LNCAP (cell line): Measurements from ENCODE around the gene SLC2A9.

ENCODE experiments used
- TF ChIP-seq, protein P1 (sequence below): fragments of 450-650 bp; IDR thresholded peaks from 2 replicates; pipeline ENCODE4 v1.5.1; 2017; ENCODE audit warnings: mild to moderate bottlenecking

The SLC2A9 gene

DNA sequence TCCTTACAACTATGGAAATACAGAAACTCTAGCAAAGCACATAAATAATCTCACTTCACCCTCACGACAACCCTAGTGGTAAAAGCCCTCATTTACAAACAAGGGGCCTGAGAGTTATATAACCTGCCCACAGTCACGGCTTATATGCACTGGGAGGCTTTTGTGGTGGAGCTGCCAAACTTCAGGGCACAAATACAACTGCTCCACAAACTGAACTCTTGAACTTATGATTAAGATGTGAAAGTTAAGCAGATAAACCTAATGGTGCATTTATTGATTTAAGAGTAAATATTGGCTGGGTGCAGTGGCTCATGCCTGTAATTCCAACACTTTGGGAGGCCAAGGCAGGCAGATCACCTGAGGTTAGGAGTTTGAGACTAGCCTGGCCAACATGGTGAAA is 19.0 kb downstream of the SLC2A9 start:
- TF ChIP-seq, protein P1, sequence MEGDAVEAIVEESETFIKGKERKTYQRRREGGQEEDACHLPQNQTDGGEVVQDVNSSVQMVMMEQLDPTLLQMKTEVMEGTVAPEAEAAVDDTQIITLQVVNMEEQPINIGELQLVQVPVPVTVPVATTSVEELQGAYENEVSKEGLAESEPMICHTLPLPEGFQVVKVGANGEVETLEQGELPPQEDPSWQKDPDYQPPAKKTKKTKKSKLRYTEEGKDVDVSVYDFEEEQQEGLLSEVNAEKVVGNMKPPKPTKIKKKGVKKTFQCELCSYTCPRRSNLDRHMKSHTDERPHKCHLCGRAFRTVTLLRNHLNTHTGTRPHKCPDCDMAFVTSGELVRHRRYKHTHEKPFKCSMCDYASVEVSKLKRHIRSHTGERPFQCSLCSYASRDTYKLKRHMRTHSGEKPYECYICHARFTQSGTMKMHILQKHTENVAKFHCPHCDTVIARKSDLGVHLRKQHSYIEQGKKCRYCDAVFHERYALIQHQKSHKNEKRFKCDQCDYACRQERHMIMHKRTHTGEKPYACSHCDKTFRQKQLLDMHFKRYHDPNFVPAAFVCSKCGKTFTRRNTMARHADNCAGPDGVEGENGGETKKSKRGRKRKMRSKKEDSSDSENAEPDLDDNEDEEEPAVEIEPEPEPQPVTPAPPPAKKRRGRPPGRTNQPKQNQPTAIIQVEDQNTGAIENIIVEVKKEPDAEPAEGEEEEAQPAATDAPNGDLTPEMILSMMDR: no peak

DNA sequence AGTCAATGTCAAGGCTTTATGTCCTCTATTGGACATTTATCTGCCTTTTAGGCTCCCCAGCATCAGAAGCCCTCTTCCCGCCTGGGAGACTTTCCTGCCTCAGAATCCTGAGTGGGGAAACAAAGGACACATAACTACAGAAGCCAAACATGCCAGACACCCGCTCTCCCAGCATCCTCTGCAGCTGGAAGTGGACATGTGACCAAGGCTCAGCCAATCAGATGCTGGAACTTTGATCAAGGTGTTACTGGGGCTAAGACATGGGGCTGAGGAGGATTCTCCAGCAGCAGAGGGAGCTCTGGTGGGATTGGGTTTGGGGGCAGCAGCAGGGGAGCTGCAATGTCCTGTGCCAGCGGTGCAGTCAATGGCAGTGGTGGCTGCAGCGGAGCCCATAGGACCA is 19.5 kb downstream of the SLC2A9 start:
- TF ChIP-seq, protein P1: no peak

DNA sequence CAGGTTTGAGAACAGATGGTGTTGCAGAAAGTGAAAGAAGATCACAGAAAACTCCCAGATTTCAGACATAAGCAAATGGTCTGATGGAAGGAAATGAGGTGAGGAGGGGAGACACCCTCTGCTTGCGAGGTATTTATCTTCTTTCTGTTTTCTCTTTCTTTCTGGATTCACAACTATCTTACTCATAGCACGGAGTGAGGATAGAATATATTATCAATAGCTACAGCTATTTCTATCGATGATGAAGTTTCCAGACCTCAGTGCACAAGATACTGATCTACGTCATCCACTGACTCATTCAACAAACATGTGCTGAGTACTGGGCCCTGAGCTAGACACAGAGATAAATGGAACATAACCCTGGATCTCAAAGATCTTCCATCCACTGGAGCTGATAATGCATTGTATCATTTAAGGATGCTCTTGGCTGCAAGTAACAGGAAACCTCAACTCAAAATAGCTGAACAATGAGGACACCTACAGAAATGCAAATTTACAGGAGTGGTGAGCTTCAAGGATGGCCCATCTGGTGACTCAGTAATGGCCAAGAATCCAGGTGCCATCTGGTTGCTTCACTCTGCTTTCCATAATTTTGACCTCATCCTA is 21.2 kb downstream of the SLC2A9 start:
- TF ChIP-seq, protein P1: no peak

DNA sequence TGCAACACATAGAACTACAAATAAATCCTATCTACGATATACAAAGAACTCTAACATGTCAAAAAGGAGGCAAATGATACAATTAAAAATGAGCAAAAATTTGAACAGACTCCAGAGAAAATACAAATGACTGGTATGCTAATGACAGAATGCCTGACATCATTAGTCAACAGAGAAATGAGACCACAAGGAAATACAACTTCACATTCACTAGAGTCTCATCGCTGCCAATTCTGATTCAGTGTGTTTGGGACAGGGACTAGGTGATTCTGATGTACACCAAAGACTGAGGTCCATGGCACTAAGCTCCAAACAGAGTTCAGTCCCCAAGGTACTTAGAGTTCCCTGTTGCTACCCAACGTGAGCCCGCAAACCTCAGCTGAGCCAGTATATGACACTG is 23.4 kb downstream of the SLC2A9 start:
- TF ChIP-seq, protein P1: no peak

DNA sequence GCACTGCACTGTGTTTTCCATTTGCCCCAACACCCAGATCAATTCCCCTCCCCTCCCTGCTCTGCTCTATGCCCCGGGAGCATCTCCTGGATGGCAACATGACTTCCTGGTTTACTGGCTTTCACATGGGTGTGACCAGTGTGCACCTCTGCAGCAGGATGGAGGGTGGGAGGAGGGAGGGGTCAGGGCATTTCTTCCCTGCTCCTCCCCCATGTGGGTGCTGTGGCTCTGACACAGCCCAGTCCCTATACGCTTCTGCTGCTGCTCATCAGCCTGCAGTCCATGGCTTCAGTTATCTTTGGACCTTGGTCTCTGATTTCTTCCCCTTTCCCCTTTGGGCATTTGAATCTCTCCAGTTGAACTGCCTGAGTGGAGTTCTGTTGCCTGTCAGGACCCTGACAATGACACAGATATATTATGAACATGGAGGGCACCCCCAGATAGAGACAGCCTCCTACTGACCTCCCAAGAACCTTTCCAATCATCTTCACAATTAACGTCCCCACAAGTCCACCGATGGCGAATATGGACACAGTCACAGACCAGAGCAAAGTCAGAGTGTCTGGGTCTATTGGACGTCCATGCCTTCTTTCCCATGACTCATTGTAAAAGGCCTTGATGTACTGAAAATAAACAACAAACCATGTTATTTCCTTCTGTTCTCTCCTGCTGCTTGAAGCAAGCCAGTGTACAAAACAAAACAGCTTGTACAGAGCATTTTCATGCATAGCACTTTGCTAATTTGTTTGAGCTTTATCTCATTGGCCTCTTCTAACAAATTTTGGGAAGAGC is 24.8 kb downstream of the SLC2A9 start:
- TF ChIP-seq, protein P1: no peak

DNA sequence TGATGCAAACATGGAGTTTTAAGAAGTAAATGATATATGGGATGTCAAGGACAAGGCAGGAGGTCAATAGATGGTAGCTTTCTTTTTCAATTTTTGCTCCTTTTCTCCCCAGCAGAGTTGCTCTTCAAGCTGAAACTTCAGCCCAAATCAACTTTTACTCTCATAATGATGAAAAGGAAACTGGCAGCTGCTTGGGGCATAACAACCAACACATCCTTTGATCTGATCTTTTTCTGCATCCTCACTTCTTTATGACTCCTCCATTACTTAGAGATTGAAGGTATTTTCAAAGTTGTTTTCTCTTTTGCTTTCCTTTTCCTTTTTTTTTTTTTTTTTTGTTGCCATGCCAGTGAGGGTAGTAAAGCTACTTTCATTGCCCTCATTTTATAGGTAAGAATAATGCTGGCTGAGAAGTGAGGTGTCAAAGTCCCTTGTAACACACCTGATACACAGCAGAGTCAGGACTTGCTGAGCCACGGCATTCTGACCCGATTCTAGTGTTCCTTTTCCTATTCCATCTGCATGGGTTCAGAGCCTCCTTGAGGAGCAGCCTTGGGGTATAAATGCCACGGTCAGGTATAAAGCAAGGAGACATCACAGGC is 26.9 kb downstream of the SLC2A9 start:
- TF ChIP-seq, protein P1: no peak

DNA sequence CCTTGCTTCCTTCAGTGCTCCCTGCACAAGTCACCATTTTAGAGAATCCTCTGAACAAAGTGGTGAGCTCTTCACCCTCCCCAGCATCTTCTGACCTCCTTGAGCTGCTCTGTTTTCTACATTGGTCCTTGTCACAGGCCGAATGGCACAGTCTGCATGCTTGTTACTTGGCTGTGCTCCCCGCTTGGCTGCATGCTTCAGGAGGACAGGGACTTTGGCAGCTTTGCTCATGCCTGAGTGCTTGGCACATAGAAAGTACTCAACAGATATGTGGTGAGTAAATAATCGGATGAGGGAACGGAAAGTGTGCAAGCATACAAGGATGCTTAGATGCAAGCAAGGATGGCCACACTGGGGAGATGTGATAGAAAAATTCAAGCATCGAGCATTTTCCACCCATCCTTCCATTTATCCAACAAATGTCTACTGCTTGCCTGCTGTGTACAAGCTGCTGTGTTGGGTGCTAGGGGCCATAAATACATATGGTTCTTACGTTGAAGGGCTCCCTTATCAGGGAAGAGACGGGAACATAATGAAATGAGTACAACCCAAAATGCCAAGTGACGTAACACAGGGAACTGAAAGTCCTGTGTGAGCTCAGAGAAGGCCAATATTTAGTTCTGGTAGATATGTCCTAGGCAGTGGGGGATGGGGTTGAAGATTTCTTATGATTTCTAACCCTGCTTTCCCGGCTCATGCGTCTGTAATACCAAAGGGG is 31.2 kb downstream of the SLC2A9 start:
- TF ChIP-seq, protein P1: no peak
